ENCODE results near the gene FIBP.

Gene FIBP

GRCh38 chr11:65869643-65870306, 18.5 kb downstream of the FIBP start:
- H2AFZ ChIP-seq (ENCODE audit: low read depth, low read length), result no peak overlapping the region
- H3K36me3 ChIP-seq (ENCODE audit: insufficient read depth, low read length), result peaks cover 27% of the 10 kb centered on the region
- TF ChIP-seq EZH2 (IDR thresholded peaks at IDR 0.05; ENCODE audit: borderline replicate concordance, low read depth, low read length, severe bottlenecking) (no peak), CTCF (IDR thresholded peaks at IDR 0.05; ENCODE audit: borderline replicate concordance, extremely low read depth, low read length, poor library complexity, severe bottlenecking) (no peak)
- H3K4me1 ChIP-seq (ENCODE audit: insufficient read depth, low read length), result peaks cover 19% of the 10 kb centered on the region
- H3K9me3 ChIP-seq (ENCODE audit: insufficient read depth, low read length, severe bottlenecking), result no peaks in the 10 kb centered on the region
- no peak overlapping the region for H3K27ac ChIP-seq (ENCODE audit: low read length)
- no peaks in the 10 kb centered on the region for H3K27me3 ChIP-seq (ENCODE audit: insufficient read depth, low read length, poor library complexity)
- H3K9ac ChIP-seq (ENCODE audit: low read depth, low read length), result no peak overlapping the region
- no peak overlapping the region for H3K4me3 ChIP-seq (ENCODE audit: low read depth in 1 of 2, low read length in 2 of 2)
- H3K79me2 ChIP-seq (ENCODE audit: insufficient read depth, low read length), result no peaks in the 10 kb centered on the region
- no peak for DNase-seq
- ATAC-seq (ENCODE audit: insufficient read depth, low read depth), result 0 out of 3 replicates have a peak, but pooled peaks have one; percentile 2
- H3K4me2 ChIP-seq (ENCODE audit: insufficient read depth, low read length), result no peak overlapping the region
- H4K20me1 ChIP-seq (ENCODE audit: insufficient read depth, low read length), result peaks cover 15% of the 10 kb centered on the region

- DNase-seq, result no peak
- Histone ChIP-seq H3K27me3 (ENCODE audit: insufficient read depth, low read length, poor library complexity) (no peaks in the 10 kb centered on the region), H3K79me2 (ENCODE audit: insufficient read depth, low read length) (no peaks in the 10 kb centered on the region), H3K36me3 (ENCODE audit: insufficient read depth, low read length) (peaks cover 35% of the 10 kb centered on the region), H3K9me3 (ENCODE audit: insufficient read depth, low read length, severe bottlenecking) (no peaks in the 10 kb centered on the region), H3K9ac (ENCODE audit: low read depth, low read length) (no peak overlapping the region), H3K27ac (ENCODE audit: low read length) (no peak overlapping the region), H3K4me3 (ENCODE audit: low read depth in 1 of 2, low read length in 2 of 2) (no peak overlapping the region), H3K4me2 (ENCODE audit: insufficient read depth, low read length) (no peak overlapping the region), H3K4me1 (ENCODE audit: insufficient read depth, low read length) (peaks cover 19% of the 10 kb centered on the region), H2AFZ (ENCODE audit: low read depth, low read length) (no peak overlapping the region), H4K20me1 (ENCODE audit: insufficient read depth, low read length) (peaks cover 24% of the 10 kb centered on the region)
- no peak for ATAC-seq (ENCODE audit: insufficient read depth, low read depth)
- TF ChIP-seq CTCF (IDR thresholded peaks at IDR 0.05; ENCODE audit: borderline replicate concordance, extremely low read depth, low read length, poor library complexity, severe bottlenecking) (no peak), EZH2 (IDR thresholded peaks at IDR 0.05; ENCODE audit: borderline replicate concordance, low read depth, low read length, severe bottlenecking) (no peak)
These were observed 19.4 kb downstream of the FIBP start for GRCh38 chr11:65868907-65869306.

GRCh38 chr11:65868076-65868667, 20.1 kb downstream of the FIBP start:
- no peak overlapping the region for H3K4me3 ChIP-seq (ENCODE audit: low read depth in 1 of 2, low read length in 2 of 2)
- no peak overlapping the region for H2AFZ ChIP-seq (ENCODE audit: low read depth, low read length)
- ATAC-seq (ENCODE audit: insufficient read depth, low read depth) (peak; percentile 63), DNase-seq (peak; percentile 52)
- no peak overlapping the region for H3K27ac ChIP-seq (ENCODE audit: low read length)
- H3K27me3 ChIP-seq (ENCODE audit: insufficient read depth, low read length, poor library complexity), result no peaks in the 10 kb centered on the region
- TF ChIP-seq CTCF (IDR thresholded peaks at IDR 0.05; ENCODE audit: borderline replicate concordance, extremely low read depth, low read length, poor library complexity, severe bottlenecking) (no peak), EZH2 (IDR thresholded peaks at IDR 0.05; ENCODE audit: borderline replicate concordance, low read depth, low read length, severe bottlenecking) (no peak)
- H3K36me3 ChIP-seq (ENCODE audit: insufficient read depth, low read length), result peaks cover 43% of the 10 kb centered on the region
- peaks cover 31% of the 10 kb centered on the region for H4K20me1 ChIP-seq (ENCODE audit: insufficient read depth, low read length)
- H3K4me2 ChIP-seq (ENCODE audit: insufficient read depth, low read length), result no peak overlapping the region
- H3K9ac ChIP-seq (ENCODE audit: low read depth, low read length), result no peak overlapping the region
- H3K79me2 ChIP-seq (ENCODE audit: insufficient read depth, low read length), result 0 out of 2 replicates have a peak, but pooled peaks cover 3% of the 10 kb centered on the region
- no peaks in the 10 kb centered on the region for H3K9me3 ChIP-seq (ENCODE audit: insufficient read depth, low read length, severe bottlenecking)
- H3K4me1 ChIP-seq (ENCODE audit: insufficient read depth, low read length), result peaks cover 19% of the 10 kb centered on the region
